Fibroblast of lung (primary cell): ENCODE results near the gene DLD. TPM values are rescaled to one million over a fixed set of nuclear protein-coding genes. Genes with fewer than 3 reads are reported as not detected.

ENCODE experiments used
- DNase-seq, 2 donors: peaks; one replicate each; pipeline versions ENCODE4 v3.0.0 to v3.0.0-alpha.2; 2010; ENCODE audit warnings: low read depth in 2 of 2
- H2AFZ ChIP-seq: 2 replicates; pipeline ENCODE4 v1.5.1; 2012; ENCODE audit warnings: low read length, control low read depth, inconsistent platforms
- H3K27ac ChIP-seq: 2 replicates; pipeline ENCODE4 v1.5.1; 2011; ENCODE audit warnings: low read length, control low read depth; ENCODE audit not compliant: insufficient read depth
- H3K27me3 ChIP-seq: 2 replicates; pipeline ENCODE4 v1.5.1; 2011; ENCODE audit warnings: mild to moderate bottlenecking, low read length; ENCODE audit not compliant: control insufficient read depth, insufficient read depth
- H3K36me3 ChIP-seq: 2 replicates; pipeline ENCODE4 v1.5.1; 2011; ENCODE audit warnings: low read length; ENCODE audit not compliant: control insufficient read depth, insufficient read depth
- H3K4me1 ChIP-seq: 2 replicates; pipeline ENCODE4 v1.5.1; 2011; ENCODE audit warnings: low read length; ENCODE audit not compliant: control insufficient read depth, insufficient read depth; ENCODE audit errors: extremely low read depth
- H3K4me2 ChIP-seq: 2 replicates; pipeline ENCODE4 v1.5.1; 2011; ENCODE audit warnings: low read length, control low read depth; ENCODE audit not compliant: insufficient read depth; ENCODE audit errors: extremely low read depth
- H3K4me3 ChIP-seq, 4 experiments: fragments of 200-600 bp in 1 of 4; sonication (generic) in 1 of 4; replicated peaks in 1 of 4; 2 replicates each; pipeline ENCODE4 v1.5.1; 2011 to 2016; ENCODE audit warnings: low read length in 4 of 4, low read depth in 3 of 4, mild to moderate bottlenecking in 3 of 4, control low read depth in 2 of 4, inconsistent platforms in 1 of 4, mixed read lengths in 1 of 4; ENCODE audit not compliant: insufficient read depth in 1 of 4; ENCODE audit errors: control extremely low read depth in 1 of 4
- H3K79me2 ChIP-seq: 2 replicates; pipeline ENCODE4 v1.5.1; 2012; ENCODE audit warnings: mild to moderate bottlenecking, low read length, inconsistent platforms; ENCODE audit not compliant: control insufficient read depth, insufficient read depth
- H3K9ac ChIP-seq: 2 replicates; pipeline ENCODE4 v1.5.1; 2011; ENCODE audit warnings: mild to moderate bottlenecking, low read length, control low read depth; ENCODE audit not compliant: insufficient read depth
- H3K9me3 ChIP-seq: 2 replicates; pipeline ENCODE4 v1.5.1; 2012; ENCODE audit warnings: low read depth, low read length; ENCODE audit not compliant: control insufficient read depth, insufficient read depth
- H4K20me1 ChIP-seq: 2 replicates; pipeline ENCODE4 v1.5.1; 2011; ENCODE audit warnings: low read length; ENCODE audit not compliant: control insufficient read depth, insufficient read depth; ENCODE audit errors: extremely low read depth
- CTCF ChIP-seq, 2 donors: IDR thresholded peaks in 1 of 2; conservative IDR thresholded peaks in 1 of 2; 1 replicate in 1 of 2; 2 replicates in 1 of 2; pipeline ENCODE4 v1.5.1; 2011 to 2012; ENCODE audit warnings: low read length in 2 of 2, control low read depth in 1 of 2, inconsistent platforms in 1 of 2, low read depth in 1 of 2, mild to moderate bottlenecking in 1 of 2
- EZH2 ChIP-seq: IDR thresholded peaks from 2 replicates; pipeline ENCODE4 v1.5.1; 2012; ENCODE audit warnings: low read length, control low read depth, mild to moderate bottlenecking; ENCODE audit errors: missing control alignments
- polyA plus RNA-seq, 2 donors: library from polyadenylated mRNA; depleted of rRNA in 1 of 2; stranded (reverse) in 1 of 2; unstranded in 1 of 2; fragments of >200 nt; gene quantifications; 2 replicates each; pipeline ENCODE4 v1.2.1, GENCODE V29; 2011 to 2012; ENCODE audit warnings: missing spikeins in 1 of 2
- total RNA-seq: library from RNA; depleted of rRNA; stranded (reverse); fragments of >200 nt; gene quantifications from 2 replicates; pipeline ENCODE4 v1.2.1, GENCODE V29; 2014

DLD gene
- total and polyA plus RNA-seq, 2 donors (not counting 1 experiment from before 2014, with no cell fraction given), result 48.6 to 160 TPM

DNA sequence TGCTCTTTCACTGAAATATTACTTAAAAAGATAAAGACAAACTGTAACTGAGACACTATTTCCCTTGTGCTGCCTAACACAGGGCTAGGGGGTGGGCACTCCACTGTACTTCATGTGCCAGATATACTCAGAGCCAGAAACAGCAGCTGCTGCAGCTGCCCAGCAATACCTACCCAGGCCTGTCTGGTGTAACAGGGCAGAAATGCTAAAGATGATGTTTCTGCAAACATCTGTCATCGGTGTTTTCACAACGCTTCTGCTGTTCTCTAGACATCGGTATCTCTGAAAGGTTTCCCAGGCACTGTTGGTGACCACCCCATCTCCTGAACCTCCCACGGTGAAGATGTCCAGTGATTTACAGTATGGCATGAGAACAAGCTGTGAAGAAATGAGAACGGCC, 69.3 kb downstream of the DLD start:
- Histone ChIP-seq H3K79me2 (no peaks in the 10 kb centered on the region), H3K4me1 (peaks cover 18% of the 10 kb centered on the region), H3K9me3 (no peaks in the 10 kb centered on the region), H3K27me3 (no peaks in the 10 kb centered on the region), H4K20me1 (no peaks in the 10 kb centered on the region), H3K9ac (no peak overlapping the region), H3K36me3 (peaks cover 54% of the 10 kb centered on the region), H3K4me2 (no peak overlapping the region), H3K4me3 (no peak overlapping the region), H3K27ac (no peak overlapping the region), H2AFZ (no peak overlapping the region)
- DNase-seq, result peak in 1 of 2 donors; percentile 57
- TF ChIP-seq EZH2 (no peak), CTCF (conservative IDR thresholded peaks at IDR 0.05 in 1 of 2, IDR thresholded peaks at IDR 0.05 in 1 of 2; ENCODE audit: low read depth in 1 of 2, low read length in 2 of 2) (no peak)

DNA sequence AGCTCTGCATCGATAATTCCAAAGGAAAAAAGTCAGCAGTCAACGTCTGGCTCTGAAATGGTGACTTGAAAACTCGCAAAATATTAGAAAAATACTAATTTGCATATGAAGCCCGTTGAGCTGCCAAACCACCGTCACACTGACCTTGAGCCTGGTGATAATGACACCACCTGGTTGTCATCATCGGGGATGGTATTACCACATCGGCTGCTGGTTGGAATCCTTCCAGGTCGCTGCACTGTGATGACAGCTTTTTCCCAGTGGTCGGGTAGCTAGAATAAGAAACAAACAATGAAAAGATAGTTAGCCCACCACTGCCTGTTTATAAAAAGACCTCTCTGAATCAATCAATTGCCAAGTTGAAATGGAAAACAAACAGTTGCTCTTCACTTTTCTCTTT, 70.4 kb downstream of the DLD start:
- Histone ChIP-seq H2AFZ (no peak overlapping the region), H3K4me1 (peaks cover 19% of the 10 kb centered on the region), H3K79me2 (no peaks in the 10 kb centered on the region), H3K4me2 (no peak overlapping the region), H3K27ac (no peak overlapping the region), H4K20me1 (no peaks in the 10 kb centered on the region), H3K4me3 (no peak overlapping the region), H3K9ac (no peak overlapping the region), H3K36me3 (peaks cover 49% of the 10 kb centered on the region), H3K27me3 (no peaks in the 10 kb centered on the region), H3K9me3 (no peaks in the 10 kb centered on the region)
- no peak for TF ChIP-seq EZH2
- peak in 1 of 2 donors; percentile 50 for DNase-seq

DNA sequence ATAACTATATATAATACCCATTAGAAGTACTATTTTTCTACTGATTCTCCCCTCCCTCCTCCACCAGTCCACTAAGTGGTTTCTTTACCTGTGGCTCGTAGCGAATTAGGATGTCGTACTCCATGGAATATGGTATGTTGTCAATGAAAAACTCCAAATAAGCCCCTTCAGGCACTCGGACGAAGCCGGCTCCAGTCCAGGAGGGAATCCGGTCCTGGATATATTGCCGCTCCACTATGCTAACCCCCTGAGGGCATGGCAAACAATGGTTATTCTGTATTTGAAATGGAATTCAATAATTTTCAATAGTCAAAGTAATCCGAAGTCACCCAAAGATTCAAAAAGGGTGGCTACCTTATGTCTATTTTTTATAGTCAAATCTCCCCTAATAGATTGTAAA, 71.8 kb downstream of the DLD start:
- Histone ChIP-seq H3K4me3 (no peak overlapping the region), H3K79me2 (peaks cover 2% of the 10 kb centered on the region), H4K20me1 (no peaks in the 10 kb centered on the region), H2AFZ (no peak overlapping the region), H3K4me1 (peaks cover 21% of the 10 kb centered on the region), H3K4me2 (no peak overlapping the region), H3K27me3 (no peaks in the 10 kb centered on the region), H3K36me3 (peaks cover 43% of the 10 kb centered on the region), H3K9ac (no peak overlapping the region), H3K9me3 (no peaks in the 10 kb centered on the region), H3K27ac (no peak overlapping the region)
- DNase-seq, result no peak
- TF ChIP-seq CTCF (conservative IDR thresholded peaks at IDR 0.05 in 1 of 2, IDR thresholded peaks at IDR 0.05 in 1 of 2; ENCODE audit: low read depth in 1 of 2, low read length in 2 of 2) (no peak), EZH2 (no peak)
